ENCODE results near the gene LAG3.

DNA sequence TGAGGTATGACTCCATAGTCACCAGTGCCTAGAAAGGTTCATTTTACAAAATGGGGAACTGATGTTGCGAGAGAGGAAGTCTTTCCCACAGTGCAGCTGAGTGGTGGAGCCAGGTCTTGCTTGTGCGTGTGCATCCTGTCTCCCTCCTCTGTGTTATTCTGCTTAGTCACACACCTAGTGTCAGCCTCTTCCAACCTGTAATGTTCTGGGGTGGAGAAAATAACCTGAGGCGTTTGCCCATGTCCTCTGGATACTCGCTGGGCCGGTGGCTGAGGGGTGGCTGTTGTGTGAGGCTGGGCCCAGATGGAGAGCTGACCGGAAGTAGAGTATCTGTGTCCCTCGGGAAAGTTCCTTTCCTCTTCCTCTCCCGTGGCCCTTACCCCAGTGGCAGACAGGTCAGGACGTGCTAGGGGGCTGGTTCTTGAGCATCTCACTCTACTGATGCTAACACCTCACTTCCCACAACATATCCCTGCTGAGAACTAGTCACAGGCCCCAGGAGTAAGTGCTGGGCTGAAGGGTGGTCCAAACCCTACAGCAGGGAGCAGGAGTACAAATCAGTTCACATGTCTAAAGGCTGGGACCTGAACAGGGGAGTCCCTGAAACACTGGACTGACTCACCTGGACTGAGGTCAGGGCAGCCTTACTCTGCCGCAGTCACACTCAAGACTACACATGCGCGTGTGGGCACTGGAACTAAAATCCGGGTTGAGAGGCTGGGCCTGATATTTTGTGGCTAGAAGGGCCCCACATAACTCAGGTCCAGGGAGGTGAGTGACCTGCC lies 26.4 kb upstream of the LAG3 start:
- TF ChIP-seq, protein P1, sequence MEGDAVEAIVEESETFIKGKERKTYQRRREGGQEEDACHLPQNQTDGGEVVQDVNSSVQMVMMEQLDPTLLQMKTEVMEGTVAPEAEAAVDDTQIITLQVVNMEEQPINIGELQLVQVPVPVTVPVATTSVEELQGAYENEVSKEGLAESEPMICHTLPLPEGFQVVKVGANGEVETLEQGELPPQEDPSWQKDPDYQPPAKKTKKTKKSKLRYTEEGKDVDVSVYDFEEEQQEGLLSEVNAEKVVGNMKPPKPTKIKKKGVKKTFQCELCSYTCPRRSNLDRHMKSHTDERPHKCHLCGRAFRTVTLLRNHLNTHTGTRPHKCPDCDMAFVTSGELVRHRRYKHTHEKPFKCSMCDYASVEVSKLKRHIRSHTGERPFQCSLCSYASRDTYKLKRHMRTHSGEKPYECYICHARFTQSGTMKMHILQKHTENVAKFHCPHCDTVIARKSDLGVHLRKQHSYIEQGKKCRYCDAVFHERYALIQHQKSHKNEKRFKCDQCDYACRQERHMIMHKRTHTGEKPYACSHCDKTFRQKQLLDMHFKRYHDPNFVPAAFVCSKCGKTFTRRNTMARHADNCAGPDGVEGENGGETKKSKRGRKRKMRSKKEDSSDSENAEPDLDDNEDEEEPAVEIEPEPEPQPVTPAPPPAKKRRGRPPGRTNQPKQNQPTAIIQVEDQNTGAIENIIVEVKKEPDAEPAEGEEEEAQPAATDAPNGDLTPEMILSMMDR (IDR thresholded peaks at IDR 0.05; ENCODE audit: insufficient read depth, low read length, poor library complexity, severe bottlenecking) = no peak
- TF ChIP-seq EZH2phosphoT487 (conservative IDR thresholded peaks at IDR 0.05; ENCODE audit: low read length) = no peak
